Measurements from ENCODE around the gene EIPR1. TPM values are rescaled to one million over a fixed set of nuclear protein-coding genes. Genes with fewer than 3 reads are reported as not detected.

EIPR1 gene
- total RNA-seq, 1 experiment from 2014 or later, result 36.9 TPM

DNA sequence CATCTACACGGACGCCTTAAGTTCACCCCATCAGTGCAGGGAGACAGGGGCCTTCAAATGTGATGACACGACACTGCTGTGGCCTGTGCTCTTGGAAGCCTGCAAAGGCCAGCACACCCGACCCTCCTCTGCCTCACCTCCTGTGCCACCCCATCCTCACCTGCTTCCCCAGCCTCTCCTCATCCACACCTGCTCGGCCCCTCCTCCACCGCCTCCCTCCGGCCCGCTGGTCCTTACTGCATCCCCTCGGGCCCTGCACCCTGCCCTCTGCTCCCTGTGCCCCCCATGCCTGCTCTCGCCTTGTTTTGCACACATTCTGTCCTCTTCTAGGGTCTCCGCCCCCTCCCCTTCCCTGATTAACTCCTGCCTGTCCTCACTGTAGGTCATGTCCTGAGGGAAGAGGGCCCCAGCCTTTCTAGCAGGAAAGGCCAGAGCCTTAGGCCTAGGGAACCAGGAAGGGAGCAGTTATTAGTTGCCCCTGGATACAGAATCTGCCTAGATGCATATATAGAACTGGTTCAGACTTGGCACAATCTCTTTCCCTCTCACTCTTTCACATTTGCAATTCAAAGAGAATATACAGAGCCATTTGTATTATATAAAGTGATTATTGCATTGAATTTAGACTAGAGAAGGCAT is 41.3 kb upstream of the EIPR1 start:
- peaks cover 14% of the 10 kb centered on the region for H3K36me3 Mint-ChIP-seq (ENCODE audit: insufficient read depth, unreplicated experiment)

DNA sequence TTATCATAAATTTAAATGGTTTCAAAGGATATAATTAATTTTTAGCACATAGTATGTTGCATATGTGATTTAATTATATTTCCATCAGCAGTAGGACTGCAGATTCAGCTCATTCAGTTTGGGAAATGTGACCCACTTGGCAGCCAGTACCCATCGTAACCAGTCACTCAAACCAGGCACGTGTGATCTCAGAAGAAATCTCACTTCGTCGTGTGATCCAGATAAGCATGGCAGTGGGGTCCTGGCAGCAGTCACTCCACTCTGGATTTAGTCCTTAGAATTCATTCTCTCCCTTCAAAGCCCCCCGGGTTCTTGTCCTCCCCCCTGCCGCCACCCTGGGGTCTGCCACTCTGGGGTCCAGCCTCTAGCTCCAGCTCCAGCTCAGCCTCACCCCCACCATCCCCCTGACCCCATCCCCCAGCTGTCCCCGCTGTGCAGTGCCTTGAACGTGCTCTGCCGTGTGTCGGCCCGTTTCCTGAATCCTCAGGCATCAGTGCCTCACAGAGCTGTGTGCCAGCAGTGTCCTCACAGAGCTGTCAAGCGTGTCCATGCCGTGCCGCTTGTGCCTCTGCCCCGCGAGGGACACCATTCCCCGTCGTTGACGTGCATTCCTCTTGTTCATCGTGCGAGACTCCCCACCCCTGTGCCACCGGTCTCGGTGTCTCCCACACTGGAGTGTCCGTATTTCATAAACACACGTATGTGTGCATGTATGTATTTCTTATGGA is 36.7 kb upstream of the EIPR1 start:
- Mint-ChIP-seq H3K4me3 (ENCODE audit: unreplicated experiment) (no peak overlapping the region), H3K9me3 (ENCODE audit: unreplicated experiment) (no peaks in the 10 kb centered on the region), H3K36me3 (ENCODE audit: insufficient read depth, unreplicated experiment) (peaks cover 4% of the 10 kb centered on the region), H3K27me3 (ENCODE audit: insufficient read depth, unreplicated experiment) (no peaks in the 10 kb centered on the region), H3K4me1 (ENCODE audit: low read depth, unreplicated experiment) (no peaks in the 10 kb centered on the region), H3K27ac (ENCODE audit: unreplicated experiment) (no peak overlapping the region)
- no peaks in the 10 kb centered on the region; the same call in 1 of the 2 replicates for H3K36me3 ChIP-seq (ENCODE audit: control insufficient read depth, insufficient read depth, low read length)
- CTCF ChIA-PET, result interaction anchor here (1.7 kb wide), 1 partner anchor 9 kb away, joined by 8 read pairs; no protein-coding TSS in a partner anchor
- TF ChIP-seq, protein P1, sequence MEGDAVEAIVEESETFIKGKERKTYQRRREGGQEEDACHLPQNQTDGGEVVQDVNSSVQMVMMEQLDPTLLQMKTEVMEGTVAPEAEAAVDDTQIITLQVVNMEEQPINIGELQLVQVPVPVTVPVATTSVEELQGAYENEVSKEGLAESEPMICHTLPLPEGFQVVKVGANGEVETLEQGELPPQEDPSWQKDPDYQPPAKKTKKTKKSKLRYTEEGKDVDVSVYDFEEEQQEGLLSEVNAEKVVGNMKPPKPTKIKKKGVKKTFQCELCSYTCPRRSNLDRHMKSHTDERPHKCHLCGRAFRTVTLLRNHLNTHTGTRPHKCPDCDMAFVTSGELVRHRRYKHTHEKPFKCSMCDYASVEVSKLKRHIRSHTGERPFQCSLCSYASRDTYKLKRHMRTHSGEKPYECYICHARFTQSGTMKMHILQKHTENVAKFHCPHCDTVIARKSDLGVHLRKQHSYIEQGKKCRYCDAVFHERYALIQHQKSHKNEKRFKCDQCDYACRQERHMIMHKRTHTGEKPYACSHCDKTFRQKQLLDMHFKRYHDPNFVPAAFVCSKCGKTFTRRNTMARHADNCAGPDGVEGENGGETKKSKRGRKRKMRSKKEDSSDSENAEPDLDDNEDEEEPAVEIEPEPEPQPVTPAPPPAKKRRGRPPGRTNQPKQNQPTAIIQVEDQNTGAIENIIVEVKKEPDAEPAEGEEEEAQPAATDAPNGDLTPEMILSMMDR (IDR thresholded peaks at IDR 0.05; ENCODE audit: insufficient read depth in 1 of 2, low read depth in 1 of 2, low read length in 1 of 2, severe bottlenecking in 1 of 2, unreplicated experiment in 1 of 2), result no peak
- no TSS peak for BruUV-seq (replicated peaks)
- DNase-seq, result no peak
- H3K9me3 ChIP-seq, result no peaks in the 10 kb centered on the region
- no peaks in the 10 kb centered on the region for H3K27me3 ChIP-seq (replicated peaks; ENCODE audit: control insufficient read depth, insufficient read depth, low read length)
- H3K4me3 ChIP-seq (ENCODE audit: low read depth, low read length), result no peak overlapping the region
- POLR2A ChIA-PET, result no interaction called here
- intact Hi-C loops (cut with micrococcal nuclease; ENCODE audit: unreplicated experiment), result no loop called here
- H3K4me1 ChIP-seq, result no peaks in the 10 kb centered on the region

More for the DNA sequence above, 41.3 kb upstream of the EIPR1 start:
- no peak for DNase-seq
- Mint-ChIP-seq H3K4me1 (ENCODE audit: low read depth, unreplicated experiment) (peaks cover 5% of the 10 kb centered on the region), H3K27me3 (ENCODE audit: insufficient read depth, unreplicated experiment) (no peaks in the 10 kb centered on the region), H3K27ac (ENCODE audit: unreplicated experiment) (no peak overlapping the region), H3K4me3 (ENCODE audit: unreplicated experiment) (no peak overlapping the region), H3K9me3 (ENCODE audit: unreplicated experiment) (no peaks in the 10 kb centered on the region)
- intact Hi-C loops (cut with micrococcal nuclease; ENCODE audit: unreplicated experiment), result no loop called here
- Histone ChIP-seq H3K4me1 (0 out of 2 replicates have a peak, but pooled peaks cover 3% of the 10 kb centered on the region), H3K4me3 (ENCODE audit: low read depth, low read length) (no peak overlapping the region), H3K36me3 (ENCODE audit: control insufficient read depth, insufficient read depth, low read length) (no peaks in the 10 kb centered on the region; the same call in none of the 2 replicates), H3K9me3 (no peaks in the 10 kb centered on the region), H3K27me3 (replicated peaks; ENCODE audit: control insufficient read depth, insufficient read depth, low read length) (no peaks in the 10 kb centered on the region)
- POLR2A ChIA-PET, result no interaction called here
- CTCF ChIA-PET, result no interaction called here
- TF ChIP-seq, protein P1 (IDR thresholded peaks at IDR 0.05; ENCODE audit: insufficient read depth in 1 of 2, low read depth in 1 of 2, low read length in 1 of 2, severe bottlenecking in 1 of 2, unreplicated experiment in 1 of 2), result no peak
- no TSS peak for BruUV-seq (replicated peaks)

DNA sequence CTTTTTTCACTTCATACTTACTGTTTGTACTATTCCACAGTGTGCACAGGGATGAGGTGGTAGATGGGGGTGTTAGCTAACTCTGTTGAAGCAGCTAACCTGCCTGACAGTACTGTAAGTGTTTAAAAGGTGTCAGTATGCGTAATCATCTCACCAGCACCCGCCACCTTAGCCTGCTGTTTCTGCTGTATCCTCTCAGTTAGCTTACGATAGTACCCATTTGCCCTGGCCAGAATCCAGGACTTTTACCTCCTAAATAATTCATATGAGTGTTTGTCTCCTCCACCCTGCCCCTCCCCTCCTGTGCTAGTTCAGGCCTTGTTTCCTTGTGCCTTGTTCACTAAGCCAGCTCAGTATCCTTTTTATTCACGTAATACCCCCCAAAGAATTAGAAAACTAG is 36.1 kb upstream of the EIPR1 start:
- no TSS peak for BruUV-seq (replicated peaks)
- POLR2A ChIA-PET, result no interaction called here

More for the DNA sequence above, 36.1 kb upstream of the EIPR1 start:
- H3K36me3 Mint-ChIP-seq (ENCODE audit: insufficient read depth, unreplicated experiment), result no peaks in the 10 kb centered on the region
- H3K27me3 Mint-ChIP-seq (ENCODE audit: insufficient read depth, unreplicated experiment), result no peaks in the 10 kb centered on the region
- H3K27ac Mint-ChIP-seq (ENCODE audit: unreplicated experiment), result no peak overlapping the region
- no peak for DNase-seq
- no peak overlapping the region for H3K4me3 ChIP-seq (ENCODE audit: low read depth, low read length)
- no peaks in the 10 kb centered on the region for H3K9me3 ChIP-seq
- no peaks in the 10 kb centered on the region for H3K27me3 ChIP-seq (replicated peaks; ENCODE audit: control insufficient read depth, insufficient read depth, low read length)
- H3K4me1 ChIP-seq, result no peaks in the 10 kb centered on the region
- H3K9me3 Mint-ChIP-seq (ENCODE audit: unreplicated experiment), result no peaks in the 10 kb centered on the region
- no peaks in the 10 kb centered on the region; the same call in 1 of the 2 replicates for H3K36me3 ChIP-seq (ENCODE audit: control insufficient read depth, insufficient read depth, low read length)
- no peak overlapping the region for H3K4me3 Mint-ChIP-seq (ENCODE audit: unreplicated experiment)
- TF ChIP-seq, protein P1 (IDR thresholded peaks at IDR 0.05; ENCODE audit: insufficient read depth in 1 of 2, low read depth in 1 of 2, low read length in 1 of 2, severe bottlenecking in 1 of 2, unreplicated experiment in 1 of 2), result no peak
- CTCF ChIA-PET, result interaction anchor here (1.7 kb wide), 1 partner anchor 10 kb away, joined by 8 read pairs; no protein-coding TSS in a partner anchor
- intact Hi-C loops (cut with micrococcal nuclease; ENCODE audit: unreplicated experiment), result no loop called here
- no peaks in the 10 kb centered on the region for H3K4me1 Mint-ChIP-seq (ENCODE audit: low read depth, unreplicated experiment)
